Measurements from ENCODE around the gene GUCY2D. TPM values are rescaled to one million over a fixed set of nuclear protein-coding genes. Genes with fewer than 3 reads are reported as not detected.

GUCY2D gene
- total RNA-seq, 2 experiments from 2014 or later, result not detected

GRCh38 chr17:8013731-8014557 is 11.5 kb downstream of the GUCY2D start:
- H3K36me3 Mint-ChIP-seq (ENCODE audit: low read depth), result no peaks in the 10 kb centered on the region
- ChIA-PET POLR2A (no interaction called here), CTCF (interaction anchor here (1.2 kb wide), 1 partner anchor 179 kb away, joined by 4 read pairs; no protein-coding TSS in a partner anchor)
- H3K4me1 Mint-ChIP-seq, result peaks cover 8% of the 10 kb centered on the region
- no peaks in the 10 kb centered on the region for H3K9me3 Mint-ChIP-seq
- H3K4me3 Mint-ChIP-seq, result no peak overlapping the region
- DNase-seq, result no peak
- H3K27me3 Mint-ChIP-seq, result peaks cover 20% of the 10 kb centered on the region
- no peak overlapping the region for H3K27ac Mint-ChIP-seq

- CTCF ChIA-PET, result interaction anchor here (1.0 to 1.2 kb wide), 2 partner anchors 43 to 180 kb away, joined by 4 read pairs; no protein-coding TSS in a partner anchor
- POLR2A ChIA-PET, result no interaction called here
- DNase-seq, result no peak
- Mint-ChIP-seq H3K9me3 (no peaks in the 10 kb centered on the region), H3K27me3 (peaks cover 24% of the 10 kb centered on the region), H3K27ac (no peak overlapping the region), H3K4me1 (peaks cover 9% of the 10 kb centered on the region), H3K36me3 (ENCODE audit: low read depth) (no peaks in the 10 kb centered on the region), H3K4me3 (no peak overlapping the region)
Measured at GRCh38 chr17:8014558-8014850, 12.1 kb downstream of the GUCY2D start.

GRCh38 chr17:8015236-8015956 is 13.0 kb downstream of the GUCY2D start:
- CTCF ChIA-PET, result interaction anchor here (1.0 to 4.2 kb wide), 4 partner anchors 25 to 42 kb away, joined by 3 to 28 read pairs (median 4); no protein-coding TSS in a partner anchor
- Mint-ChIP-seq H3K4me3 (no peak overlapping the region), H3K4me1 (peaks cover 11% of the 10 kb centered on the region), H3K27ac (no peak overlapping the region), H3K36me3 (ENCODE audit: low read depth) (no peaks in the 10 kb centered on the region), H3K9me3 (no peaks in the 10 kb centered on the region), H3K27me3 (peaks cover 26% of the 10 kb centered on the region)
- no peak for DNase-seq
- POLR2A ChIA-PET, result interaction anchor here (2.0 kb wide), 1 partner anchor 41 kb away, joined by 5 read pairs; no protein-coding TSS in a partner anchor

GRCh38 chr17:8015957-8016631 is 13.7 kb downstream of the GUCY2D start:
- POLR2A ChIA-PET, result interaction anchor here (0.7 to 2.0 kb wide), 2 partner anchors 25 to 41 kb away, joined by 3 to 5 read pairs; no protein-coding TSS in a partner anchor
- CTCF ChIA-PET, result interaction anchor here (1.0 to 4.2 kb wide), 7 partner anchors 20 to 103 kb away, joined by 3 to 28 read pairs (median 3); no protein-coding TSS in a partner anchor
- no peak for DNase-seq
- Mint-ChIP-seq H3K27ac (no peak overlapping the region), H3K4me3 (peak overlapping the region; percentile 59), H3K4me1 (peaks cover 11% of the 10 kb centered on the region), H3K9me3 (no peaks in the 10 kb centered on the region), H3K27me3 (peaks cover 26% of the 10 kb centered on the region), H3K36me3 (ENCODE audit: low read depth) (no peaks in the 10 kb centered on the region)

DNA sequence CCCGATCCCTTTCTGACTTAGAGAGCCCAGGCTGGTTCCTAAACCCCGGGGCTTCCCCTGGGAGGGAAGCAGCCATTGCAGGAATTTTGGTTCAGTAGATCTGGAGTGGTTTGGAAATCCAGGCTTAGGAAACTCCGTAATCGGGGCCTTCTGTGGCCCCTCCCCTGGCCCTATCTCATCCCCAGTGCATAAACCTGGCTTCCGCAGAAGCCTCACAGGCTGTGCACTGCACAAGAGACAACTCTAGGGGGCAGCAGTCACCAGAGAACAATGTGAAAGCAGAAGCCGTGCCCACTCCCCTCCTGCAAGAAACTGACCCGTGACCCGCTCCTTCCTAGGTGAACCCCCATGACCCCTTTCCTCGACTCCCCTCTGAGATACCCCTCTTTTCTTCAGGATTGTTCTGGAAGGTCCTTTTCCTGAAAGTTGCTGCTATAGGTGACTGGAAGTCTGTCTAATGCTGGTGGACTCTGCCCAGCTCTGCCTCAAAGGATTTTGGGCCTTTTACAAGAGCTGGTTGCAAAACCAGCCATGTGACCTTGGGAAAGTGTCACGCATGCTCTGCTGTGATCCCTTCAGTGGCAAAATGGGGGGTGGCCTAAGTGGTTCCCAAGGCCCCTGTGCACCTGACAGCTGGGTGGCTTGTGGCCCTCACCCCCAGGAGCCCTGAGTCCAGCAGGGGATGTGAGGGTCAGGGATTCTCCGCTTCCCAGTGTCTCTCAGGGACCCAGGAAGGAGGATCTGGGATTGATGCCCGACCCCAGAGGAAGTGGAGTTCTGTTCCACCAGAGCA is 14.4 kb downstream of the GUCY2D start:
- no peak overlapping the region for H3K27ac Mint-ChIP-seq
- peak overlapping the region; percentile 59 for H3K4me3 Mint-ChIP-seq
- POLR2A ChIA-PET, result interaction anchor here (0.7 to 2.0 kb wide), 2 partner anchors 26 to 40 kb away, joined by 3 to 5 read pairs; no protein-coding TSS in a partner anchor
- CTCF ChIA-PET, result interaction anchor here (1.0 to 4.2 kb wide), 9 partner anchors 9 to 102 kb away, joined by 3 to 28 read pairs (median 3); no protein-coding TSS in a partner anchor
- no peaks in the 10 kb centered on the region for H3K36me3 Mint-ChIP-seq (ENCODE audit: low read depth)
- DNase-seq, result peak; percentile 66
- no peaks in the 10 kb centered on the region for H3K9me3 Mint-ChIP-seq
- H3K4me1 Mint-ChIP-seq, result peaks cover 11% of the 10 kb centered on the region
- H3K27me3 Mint-ChIP-seq, result peaks cover 26% of the 10 kb centered on the region

DNA sequence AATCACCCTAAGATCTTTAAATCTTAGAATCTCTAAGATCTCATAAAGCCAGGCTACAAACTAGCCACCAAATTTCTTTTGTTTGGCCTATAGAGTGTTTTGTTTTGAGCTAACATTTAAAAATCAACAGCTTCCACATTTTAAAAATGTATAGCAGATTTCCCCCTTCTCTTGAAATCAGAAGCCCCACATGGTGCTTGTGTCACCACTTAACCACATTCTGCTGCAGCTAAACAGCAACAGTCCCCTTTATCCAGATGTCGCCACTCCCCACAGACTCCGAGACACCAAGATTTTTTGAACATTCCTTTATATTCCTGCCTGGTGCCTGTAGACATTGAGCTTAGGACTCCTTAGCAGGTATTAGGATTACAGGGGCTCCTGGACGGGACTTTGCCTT is 16.0 kb downstream of the GUCY2D start:
- DNase-seq, result no peak
- H3K4me3 Mint-ChIP-seq, result no peak overlapping the region
- no peaks in the 10 kb centered on the region for H3K36me3 Mint-ChIP-seq (ENCODE audit: low read depth)
- no peaks in the 10 kb centered on the region for H3K9me3 Mint-ChIP-seq
- peaks cover 11% of the 10 kb centered on the region for H3K4me1 Mint-ChIP-seq
- peaks cover 31% of the 10 kb centered on the region for H3K27me3 Mint-ChIP-seq
- ChIA-PET POLR2A (no interaction called here), CTCF (interaction anchor here (0.7 to 4.2 kb wide), 6 partner anchors 17 to 105 kb away, joined by 3 to 28 read pairs (median 4); partner anchors contain the start of genes CNTROB and TRAPPC1)
- H3K27ac Mint-ChIP-seq, result no peak overlapping the region

DNA sequence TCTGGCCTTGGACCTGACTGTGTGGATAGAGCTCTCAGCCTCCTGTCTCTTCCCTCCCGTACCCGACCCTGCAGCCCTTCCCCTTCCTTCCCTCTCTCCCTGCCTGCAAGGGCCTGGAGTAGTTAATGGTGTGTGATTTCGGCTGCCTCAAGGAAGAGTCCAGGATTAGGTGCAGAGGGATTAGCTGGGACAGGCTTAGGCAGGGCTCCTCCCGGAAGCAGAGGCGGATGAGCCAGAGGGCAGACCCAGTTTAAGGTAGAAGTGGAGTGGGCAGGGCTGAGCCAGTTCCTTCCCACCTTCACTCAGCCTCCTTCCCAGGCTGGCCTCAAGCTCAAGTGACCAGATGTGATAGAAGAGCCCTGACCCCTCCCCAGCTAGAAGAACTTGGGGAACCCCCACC is 16.8 kb downstream of the GUCY2D start:
- Mint-ChIP-seq H3K36me3 (ENCODE audit: low read depth) (no peaks in the 10 kb centered on the region), H3K9me3 (no peaks in the 10 kb centered on the region), H3K4me3 (no peak overlapping the region), H3K27me3 (peaks cover 31% of the 10 kb centered on the region), H3K27ac (no peak overlapping the region), H3K4me1 (peaks cover 11% of the 10 kb centered on the region)
- DNase-seq, result no peak
- POLR2A ChIA-PET, result no interaction called here
- CTCF ChIA-PET, result interaction anchor here (0.7 to 4.2 kb wide), 7 partner anchors 10 to 87 kb away, joined by 3 to 28 read pairs (median 3); partner anchors contain the start of genes CNTROB and TRAPPC1

DNA sequence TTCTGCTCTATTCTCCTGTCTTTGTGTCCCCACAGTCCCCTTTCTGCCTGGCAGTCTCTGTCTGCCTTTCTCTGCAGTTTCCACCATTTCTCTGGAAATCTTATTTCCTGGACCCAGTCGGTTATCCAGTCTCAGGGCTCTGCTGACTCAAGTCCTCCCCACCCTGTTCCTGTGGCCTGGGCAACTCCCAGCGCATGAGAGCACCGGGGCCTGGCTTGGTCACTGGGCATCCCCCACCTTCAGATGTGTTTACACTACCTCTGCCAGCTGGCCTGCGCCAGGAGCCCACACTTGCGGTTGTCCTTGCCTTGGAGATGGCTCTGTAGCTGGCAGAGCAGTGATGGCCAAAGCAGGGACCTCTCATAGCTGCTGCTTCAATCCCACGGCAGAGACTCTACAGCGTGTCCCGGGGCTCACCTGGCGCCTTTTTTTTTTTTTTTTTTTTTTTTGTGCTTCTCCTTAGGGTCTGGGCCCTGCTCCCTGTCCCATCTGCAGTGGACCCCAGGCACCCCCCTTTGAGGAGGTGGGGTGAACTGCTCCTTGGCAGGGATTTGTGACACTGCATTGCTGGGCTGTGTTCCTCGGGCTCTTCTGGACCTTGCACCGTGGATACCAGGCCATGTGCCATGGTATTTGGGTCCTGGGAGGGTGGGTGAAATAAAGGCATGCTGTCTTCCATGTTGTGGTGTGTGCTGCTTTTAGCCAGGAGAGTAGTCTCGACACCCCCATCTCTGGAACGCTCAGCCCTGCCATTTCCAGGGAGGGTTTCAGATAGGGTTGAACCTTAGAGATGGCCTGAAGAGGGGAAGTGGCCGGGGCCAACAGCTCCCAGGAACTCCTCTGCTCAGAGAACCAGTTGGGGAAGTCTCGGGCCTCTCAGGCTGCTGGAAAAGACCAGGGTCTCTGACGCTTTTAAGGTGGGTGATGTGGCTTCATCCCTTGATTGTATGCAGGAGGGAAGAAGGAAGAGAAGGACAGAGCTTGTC is 17.5 kb downstream of the GUCY2D start:
- ChIA-PET POLR2A (no interaction called here), CTCF (interaction anchor here (0.7 to 1.7 kb wide), 6 partner anchors 11 to 73 kb away, joined by 3 to 6 read pairs (median 4); no protein-coding TSS in a partner anchor)
- peaks cover 11% of the 10 kb centered on the region for H3K4me1 Mint-ChIP-seq
- no peaks in the 10 kb centered on the region for H3K9me3 Mint-ChIP-seq
- no peak overlapping the region for H3K27ac Mint-ChIP-seq
- H3K27me3 Mint-ChIP-seq, result peaks cover 29% of the 10 kb centered on the region
- H3K36me3 Mint-ChIP-seq (ENCODE audit: low read depth), result no peaks in the 10 kb centered on the region
- no peak for DNase-seq
- H3K4me3 Mint-ChIP-seq, result no peak overlapping the region

DNA sequence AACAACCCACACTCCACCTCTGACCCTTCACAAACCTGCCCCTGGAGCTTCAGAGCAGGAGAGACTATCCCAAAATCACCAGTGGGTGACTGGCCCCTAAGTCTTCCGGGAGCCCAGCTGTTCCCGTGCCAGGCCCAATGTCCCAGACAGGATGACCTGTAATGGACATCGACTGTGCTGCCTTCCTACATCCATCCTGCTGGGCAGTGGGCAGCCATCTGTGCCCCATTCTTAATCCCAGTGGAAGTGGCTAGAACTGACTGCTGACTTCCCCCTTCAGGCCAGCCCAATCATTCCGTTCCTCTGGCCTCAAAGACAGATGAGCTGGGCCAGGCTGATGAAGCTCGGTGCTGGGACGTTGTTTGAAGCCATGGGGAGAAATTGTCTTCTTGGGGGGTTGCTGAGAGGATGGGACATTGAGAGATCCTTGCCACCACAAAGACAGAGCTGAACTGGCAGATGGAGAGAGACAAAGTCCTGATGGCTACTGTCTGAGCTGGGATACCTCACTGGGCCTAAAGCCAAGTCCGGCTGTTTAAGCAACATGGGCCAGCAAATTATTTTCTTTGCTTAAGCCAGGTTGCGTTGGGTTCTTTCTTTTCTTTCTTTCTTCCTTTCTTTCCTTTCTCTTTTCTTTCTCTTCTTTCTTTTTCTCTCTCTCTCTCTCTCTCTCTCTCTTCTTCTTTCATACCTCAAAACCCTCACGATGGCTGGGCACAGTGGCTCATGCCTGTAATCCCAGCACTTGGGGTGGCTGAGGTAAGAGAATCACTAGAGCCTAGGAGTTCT is 18.6 kb downstream of the GUCY2D start:
- DNase-seq, result no peak
- H3K4me1 Mint-ChIP-seq, result peaks cover 11% of the 10 kb centered on the region
- CTCF ChIA-PET, result interaction anchor here (0.8 to 1.7 kb wide), 3 partner anchors 36 to 108 kb away, joined by 3 to 5 read pairs (median 4); no protein-coding TSS in a partner anchor
- H3K9me3 Mint-ChIP-seq, result no peaks in the 10 kb centered on the region
- no peaks in the 10 kb centered on the region for H3K36me3 Mint-ChIP-seq (ENCODE audit: low read depth)
- no peak overlapping the region for H3K4me3 Mint-ChIP-seq
- H3K27me3 Mint-ChIP-seq, result peaks cover 29% of the 10 kb centered on the region
- POLR2A ChIA-PET, result no interaction called here
- H3K27ac Mint-ChIP-seq, result no peak overlapping the region

GRCh38 chr17:8021565-8022359 is 19.3 kb downstream of the GUCY2D start:
- peaks cover 6% of the 10 kb centered on the region for H3K4me1 Mint-ChIP-seq
- POLR2A ChIA-PET, result no interaction called here
- H3K9me3 Mint-ChIP-seq, result no peaks in the 10 kb centered on the region
- CTCF ChIA-PET, result interaction anchor here (0.8 to 1.7 kb wide), 2 partner anchors 38 to 109 kb away, joined by 4 to 5 read pairs; no protein-coding TSS in a partner anchor
- H3K36me3 Mint-ChIP-seq (ENCODE audit: low read depth), result no peaks in the 10 kb centered on the region
- H3K27me3 Mint-ChIP-seq, result peaks cover 31% of the 10 kb centered on the region
- DNase-seq, result no peak
- H3K4me3 Mint-ChIP-seq, result no peak overlapping the region
- no peak overlapping the region for H3K27ac Mint-ChIP-seq

All from activated CD4-positive, alpha-beta memory T cell treated with anti-CD3 and anti-CD28 coated beads, Interleukin-2, amount 10 ng/mL, durations not matched to agents 7 days and 5 days (primary cell).